Activated CD4-positive, alpha-beta T cell treated with anti-CD3 and anti-CD28 coated beads, Interleukin-2, amount 50 U/mL, for 16 hours (primary cell): Measurements from ENCODE around the gene ACTR3C.
"Not testable (repeated sequence)": the region's sequence is repeated elsewhere in the genome, so short reads cannot be mapped to it uniquely, and the experiment has no call there.

ENCODE experiments used
- DNase-seq: peaks from one replicate; pipeline ENCODE4 v3.0.0-alpha.2; 2020

Gene ACTR3C

GRCh38 chr7:150271898-150272297, 51.4 kb downstream of the ACTR3C start:
- DNase-seq: peak; percentile 21

GRCh38 chr7:150270101-150270824, 53.1 kb downstream of the ACTR3C start:
- not testable (repeated sequence) for DNase-seq

GRCh38 chr7:150268798-150269197, 54.5 kb downstream of the ACTR3C start:
- not testable (repeated sequence) for DNase-seq

GRCh38 chr7:150268287-150268686, 55.1 kb downstream of the ACTR3C start:
- not testable (repeated sequence) for DNase-seq

GRCh38 chr7:150266953-150267665, 56.2 kb downstream of the ACTR3C start:
- DNase-seq: not testable (repeated sequence)

DNA sequence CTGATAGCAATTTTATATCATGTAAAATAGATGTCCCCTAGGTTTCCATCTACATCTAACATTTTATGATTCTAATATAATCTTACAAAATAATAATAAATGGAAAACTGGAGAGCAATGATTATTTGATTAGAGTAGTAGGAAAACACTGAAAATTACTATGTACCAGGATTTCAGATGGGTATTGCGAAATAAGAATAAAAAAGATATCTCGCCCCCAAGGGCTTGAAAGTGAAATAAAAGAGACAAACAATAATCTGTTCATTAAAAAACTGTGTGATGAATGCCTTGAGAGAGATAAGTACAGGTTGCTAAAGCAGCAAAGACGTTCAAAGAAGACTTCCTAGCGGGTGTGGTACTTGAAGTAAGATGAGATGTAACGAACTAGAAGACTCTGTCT, 60.7 kb downstream of the ACTR3C start:
- not testable (repeated sequence) for DNase-seq

DNA sequence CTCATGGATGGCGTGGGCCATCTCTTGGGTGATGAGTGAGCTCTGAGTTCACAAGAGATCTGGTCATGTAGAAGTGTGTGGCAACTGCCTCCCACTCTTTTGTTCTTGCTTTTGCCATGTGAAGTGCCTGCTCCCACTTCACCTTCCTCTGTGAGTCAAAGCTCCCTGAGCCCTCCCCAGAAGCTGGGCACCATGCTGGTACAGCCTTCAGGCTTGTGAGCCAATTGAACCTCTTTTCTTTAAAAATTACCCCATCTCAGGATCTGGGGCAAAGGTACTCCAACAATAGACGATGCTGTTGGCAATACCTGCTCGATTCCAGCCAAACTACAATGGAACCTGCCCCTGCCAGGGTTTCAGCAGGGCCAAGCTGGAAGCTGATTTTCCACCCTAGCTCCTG, 75.6 kb downstream of the ACTR3C start:
- DNase-seq: not testable (repeated sequence)

GRCh38 chr7:150245208-150245607, 78.1 kb downstream of the ACTR3C start:
- not testable (repeated sequence) for DNase-seq

- peak; percentile 24 for DNase-seq
These were observed 80.4 kb downstream of the ACTR3C start for GRCh38 chr7:150242935-150243334.

GRCh38 chr7:150225444-150225843, 97.9 kb downstream of the ACTR3C start:
- not testable (repeated sequence) for DNase-seq

GRCh38 chr7:150222083-150222972, 101.0 kb downstream of the ACTR3C start:
- not testable (repeated sequence) for DNase-seq

GRCh38 chr7:150220673-150221181, 102.6 kb downstream of the ACTR3C start:
- not testable (repeated sequence) for DNase-seq

GRCh38 chr7:150219941-150220658, 103.2 kb downstream of the ACTR3C start:
- DNase-seq: not testable (repeated sequence)

- DNase-seq: not testable (repeated sequence)
These were observed 116.5 kb downstream of the ACTR3C start for GRCh38 chr7:150206848-150207247.

GRCh38 chr7:150205866-150206265, 117.5 kb downstream of the ACTR3C start:
- not testable (repeated sequence) for DNase-seq

GRCh38 chr7:150204577-150204976, 118.8 kb downstream of the ACTR3C start:
- not testable (repeated sequence) for DNase-seq

- peak; percentile 68 for DNase-seq
These were observed 120.5 kb downstream of the ACTR3C start for GRCh38 chr7:150202894-150203293.
